GM12864 (cell line): ENCODE data around the gene CBFA2T3.

Experiments
- DNase-seq: peaks from one replicate; pipeline ENCODE4 v3.0.0-alpha.2; 2011; ENCODE audit warnings: low read depth
- H3K4me3 ChIP-seq: 2 replicates; pipeline ENCODE4 v1.5.1; 2011; ENCODE audit warnings: mild to moderate bottlenecking, low read depth, low read length, control low read depth
- CTCF ChIP-seq: IDR thresholded peaks from 2 replicates; pipeline ENCODE4 v1.5.1; 2011; ENCODE audit warnings: low read depth, mild to moderate bottlenecking, moderate library complexity, low read length, control low read depth, inconsistent platforms; ENCODE audit errors: missing control alignments

The CBFA2T3 gene

GRCh38 chr16:88864099-88864498, 112.9 kb downstream of the CBFA2T3 start:
- TF ChIP-seq CTCF = no peak
- H3K4me3 ChIP-seq = no peak overlapping the region
- no peak for DNase-seq

- no peak for DNase-seq
- no peak overlapping the region for H3K4me3 ChIP-seq
- no peak for TF ChIP-seq CTCF
Measured at GRCh38 chr16:88863426-88863825, 113.6 kb downstream of the CBFA2T3 start.

GRCh38 chr16:88862968-88863367, 114.0 kb downstream of the CBFA2T3 start:
- H3K4me3 ChIP-seq = no peak overlapping the region
- no peak for DNase-seq
- no peak for TF ChIP-seq CTCF

GRCh38 chr16:88861359-88861758, 115.6 kb downstream of the CBFA2T3 start:
- no peak for DNase-seq
- H3K4me3 ChIP-seq = no peak overlapping the region
- no peak for TF ChIP-seq CTCF

- no peak for DNase-seq
- no peak for TF ChIP-seq CTCF
- no peak overlapping the region for H3K4me3 ChIP-seq
Measured at GRCh38 chr16:88859381-88860091, 117.5 kb downstream of the CBFA2T3 start.

GRCh38 chr16:88857728-88858339, 119.2 kb downstream of the CBFA2T3 start:
- peak; percentile 80 for TF ChIP-seq CTCF
- DNase-seq = peak; percentile 44

More at GRCh38 chr16:88857728-88858339, 119.2 kb downstream of the CBFA2T3 start:
- peak overlapping the region; percentile 93 for H3K4me3 ChIP-seq
